HG02943 (cell line): ENCODE data around the gene GPR171.
A peak's percentile ranks its signal among the peaks of the same experiment; 100 is the strongest.
"Not testable (repeated sequence)": the region's sequence is repeated elsewhere in the genome, so short reads cannot be mapped to it uniquely, and the experiment has no call there.

Experiments used
- ATAC-seq: cut with Tn5 transposase; IDR thresholded peaks from one replicate; pipeline ENCODE4 v1.9.1; 2021; ENCODE audit warnings: mild to moderate bottlenecking, low read depth, moderate library complexity; ENCODE audit not compliant: unreplicated experiment

GPR171 gene

GRCh38 chr3:151203051-151203420 lies at the start of gene GPR171:
GPR171 (minus strand) TSS chr3:151203216; CDS start chr3:151199386, 3,830 bp downstream.
- peak; percentile 87 for ATAC-seq

GRCh38 chr3:151248772-151249337 lies 45.8 kb upstream of the GPR171 start:
- ATAC-seq, result no peak

GRCh38 chr3:151242006-151242405 lies 39.0 kb upstream of the GPR171 start:
- not testable (repeated sequence) for ATAC-seq

GRCh38 chr3:151236736-151237135 lies 33.7 kb upstream of the GPR171 start:
- ATAC-seq, result no peak

- ATAC-seq, result no peak
Measured at GRCh38 chr3:151236316-151236715, 33.3 kb upstream of the GPR171 start.

GRCh38 chr3:151234825-151235224 lies 31.8 kb upstream of the GPR171 start:
- no peak for ATAC-seq

GRCh38 chr3:151232991-151233390 lies 30.0 kb upstream of the GPR171 start:
- ATAC-seq, result no peak

GRCh38 chr3:151232403-151232802 lies 29.4 kb upstream of the GPR171 start:
- not testable (repeated sequence) for ATAC-seq

GRCh38 chr3:151230646-151231045 lies 27.6 kb upstream of the GPR171 start:
- no peak for ATAC-seq

- no peak for ATAC-seq
Measured at GRCh38 chr3:151228666-151229040, 25.6 kb upstream of the GPR171 start.

GRCh38 chr3:151227807-151228665 lies 25.0 kb upstream of the GPR171 start:
- ATAC-seq, result peak; percentile 87

- peak; percentile 38 for ATAC-seq
Measured at GRCh38 chr3:151227266-151227806, 24.3 kb upstream of the GPR171 start.

- ATAC-seq, result no peak
Measured at GRCh38 chr3:151226825-151227224, 23.8 kb upstream of the GPR171 start.

GRCh38 chr3:151226088-151226563 lies 23.1 kb upstream of the GPR171 start:
- no peak for ATAC-seq

GRCh38 chr3:151225040-151225975 lies 22.3 kb upstream of the GPR171 start:
- no peak for ATAC-seq

- no peak for ATAC-seq
Measured at GRCh38 chr3:151224268-151224866, 21.4 kb upstream of the GPR171 start.

- ATAC-seq, result no peak
Measured at GRCh38 chr3:151219056-151219455, 16.0 kb upstream of the GPR171 start.

- ATAC-seq, result no peak
Measured at GRCh38 chr3:151218136-151218535, 15.1 kb upstream of the GPR171 start.

- ATAC-seq, result no peak
Measured at GRCh38 chr3:151216641-151217607, 13.9 kb upstream of the GPR171 start.
